HepG2 (cell line): Measurements from ENCODE around the gene POLH. TPM values are rescaled to one million over a fixed set of nuclear protein-coding genes. Genes with fewer than 3 reads are reported as not detected.

Experiments used
- ARID5B ChIP-seq: IDR thresholded peaks from 2 replicates; pipeline ENCODE4 v1.4.0; 2020; ENCODE audit warnings: mild to moderate bottlenecking, missing genetic modification reagents
- CEBPB ChIP-seq: IDR thresholded peaks from 2 replicates; pipeline ENCODE4 v1.6.1; 2011; ENCODE audit warnings: low read depth, low read length, improper control_type of control experiment, borderline replicate concordance
- FLYWCH1 ChIP-seq: sonication (generic); formaldehyde crosslinking; IDR thresholded peaks from 2 replicates; pipeline ENCODE4 v1.8.1; 2023; ENCODE audit warnings: mild to moderate bottlenecking, missing genetic modification reagents
- FOXO1 ChIP-seq: sonication (generic); formaldehyde crosslinking; IDR thresholded peaks from 2 replicates; pipeline ENCODE4 v1.4.0; 2020; ENCODE audit warnings: missing genetic modification reagents
- FOXP1 ChIP-seq, 2 experiments: fragments of 450-650 bp in 1 of 2; IDR thresholded peaks; 2 replicates each; pipeline ENCODE4 v1.6.1; 2017 to 2018; ENCODE audit warnings: antibody characterized with exemption in 1 of 2
- GPN1 ChIP-seq: sonication (generic); formaldehyde crosslinking; IDR thresholded peaks from 2 replicates; pipeline ENCODE4 v1.5.1; 2020; ENCODE audit warnings: missing genetic modification reagents, borderline replicate concordance
- GTF2F1 ChIP-seq: fragments of 150-350 bp; IDR thresholded peaks from 2 replicates; pipeline ENCODE4 v1.6.1; 2014; ENCODE audit warnings: low read length
- HNRNPK ChIP-seq: fragments of 200-400 bp; formaldehyde crosslinking; IDR thresholded peaks from 2 replicates; pipeline ENCODE4 v1.6.1; 2018; ENCODE audit warnings: low read length, low read depth, moderate library complexity, mild to moderate bottlenecking; ENCODE audit not compliant: poor library complexity, severe bottlenecking
- SOX5 ChIP-seq: IDR thresholded peaks from 2 replicates; pipeline ENCODE4 v1.6.1; 2016; ENCODE audit warnings: borderline replicate concordance
- ZNF468 ChIP-seq: sonication (generic); formaldehyde crosslinking; IDR thresholded peaks from 2 replicates; pipeline ENCODE4 v1.8.0; 2022; ENCODE audit warnings: mild to moderate bottlenecking, moderate library complexity, missing genetic modification reagents
- ZNF570 ChIP-seq: sonication (generic); formaldehyde crosslinking; IDR thresholded peaks from 2 replicates; pipeline ENCODE4 v1.4.0; 2020; ENCODE audit warnings: mild to moderate bottlenecking, missing genetic modification reagents, borderline replicate concordance
- ZNF614 ChIP-seq: IDR thresholded peaks from 2 replicates; pipeline ENCODE4 v1.6.1; 2018; ENCODE audit warnings: missing biosample characterization, missing genetic modification reagents, inconsistent platforms, borderline replicate concordance
- polyA plus RNA-seq, 8 experiments: library from polyadenylated mRNA; depleted of rRNA in 3 of 8; stranded (reverse) in 7 of 8; unstranded in 1 of 8; fragments of >200 nt; fragmentation: Illumina TruSeq in 4 of 8; extraction: Trizol in 4 of 8; gene quantifications; 2 replicates each; pipeline versions ENCODE4 v1.2.1 to v1.2.3, GENCODE V29; 2011 to 2016; ENCODE audit warnings: low read depth in 4 of 8, missing spikeins in 1 of 8, mixed read lengths in 1 of 8; ENCODE audit not compliant: insufficient read depth in 1 of 8
- total RNA-seq, 5 experiments: library from RNA; depleted of rRNA; stranded (reverse); fragments of >200 nt; fragmentation: Illumina TruSeq; extraction: Trizol; gene quantifications; 2 replicates each; pipeline ENCODE4 v1.2.3, GENCODE V29; 2016; ENCODE audit warnings: low read depth in 1 of 5
- TF ChIP-seq, protein P1 (sequence below): sonication (generic); formaldehyde crosslinking; IDR thresholded peaks from 2 replicates; pipeline ENCODE4 v1.5.1; 2020; ENCODE audit warnings: mild to moderate bottlenecking, missing genetic modification reagents, moderate library complexity
- TF ChIP-seq, protein P2 (sequence below): sonication (generic); formaldehyde crosslinking; IDR thresholded peaks from 2 replicates; pipeline ENCODE4 v1.5.1; 2020; ENCODE audit warnings: missing genetic modification reagents, mild to moderate bottlenecking, borderline replicate concordance
- TF ChIP-seq, protein P3 (sequence below): sonication (generic); formaldehyde crosslinking; IDR thresholded peaks from 2 replicates; pipeline ENCODE4 v1.5.1; 2020; ENCODE audit warnings: missing genetic modification reagents, mild to moderate bottlenecking, borderline replicate concordance

POLH gene
- total and polyA plus RNA-seq, 2 of the 13 experiments (the other 11 are each of a cell fraction or from before 2014, with no cell fraction given): 11.6 to 25.0 TPM

DNA sequence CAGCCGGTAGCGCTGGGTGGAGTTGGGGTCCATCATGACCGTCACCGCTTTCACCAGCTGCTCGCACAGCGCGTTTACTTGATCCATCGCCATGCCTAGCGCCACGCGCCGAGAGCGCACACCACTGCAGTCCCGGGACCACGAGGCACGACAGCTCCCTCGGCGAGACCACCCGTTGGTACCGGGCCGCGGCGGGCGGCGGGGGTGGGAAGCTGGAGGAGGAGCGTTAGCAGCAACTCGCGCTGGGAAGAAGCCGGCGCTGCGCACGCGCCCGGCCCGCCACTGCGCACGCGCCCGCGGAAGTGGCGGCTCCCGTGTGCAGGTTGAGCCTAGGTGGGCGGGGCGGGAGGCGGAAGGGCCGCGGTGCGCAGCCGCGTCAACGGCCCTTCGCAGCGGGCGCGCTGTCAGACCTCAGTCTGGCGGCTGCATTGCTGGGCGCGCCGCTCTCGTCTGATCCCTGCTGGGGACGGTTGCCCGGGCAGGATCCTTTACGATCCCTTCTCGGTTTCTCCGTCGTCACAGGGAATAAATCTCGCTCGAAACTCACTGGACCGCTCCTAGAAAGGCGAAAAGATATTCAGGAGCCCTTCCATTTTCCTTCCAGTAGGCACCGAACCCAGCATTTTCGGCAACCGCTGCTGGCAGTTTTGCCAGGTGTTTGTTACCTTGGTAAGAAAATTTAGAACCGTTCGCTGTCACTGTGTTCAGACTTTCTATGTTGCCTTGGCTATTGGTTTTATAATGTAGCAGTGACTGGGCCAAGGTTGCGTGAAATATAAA lies at the start of gene POLH, which contains the start of gene XPO5 (continued):
- TF ChIP-seq ARID5B (0 out of 2 replicates have a peak, but pooled peaks have one; percentile 27), CEBPB (no peak), FOXP1 (IDR thresholded peaks at IDR 0.05) (no peak), FOXP1 (CRISPR knock-in tag; IDR thresholded peaks at IDR 0.05) (no peak), GPN1 (CRISPR knock-in tag) (no peak), ZNF468 (CRISPR knock-in tag) (no peak), GTF2F1 (peak; percentile 55; the same call in 1 of the 2 replicates), FOXO1 (CRISPR knock-in tag) (0 out of 2 replicates have a peak, but pooled peaks have one; percentile 55), FLYWCH1 (CRISPR knock-in tag) (no peak), SOX5 (CRISPR knock-in tag) (peak; percentile 56; the same call in 1 of the 2 replicates), HNRNPK (peak; percentile 42), ZNF570 (0 out of 2 replicates have a peak, but pooled peaks have one; percentile 43), ZNF614 (CRISPR knock-in tag) (peak; percentile 51; the same call in 1 of the 2 replicates)
- TF ChIP-seq, protein P1, sequence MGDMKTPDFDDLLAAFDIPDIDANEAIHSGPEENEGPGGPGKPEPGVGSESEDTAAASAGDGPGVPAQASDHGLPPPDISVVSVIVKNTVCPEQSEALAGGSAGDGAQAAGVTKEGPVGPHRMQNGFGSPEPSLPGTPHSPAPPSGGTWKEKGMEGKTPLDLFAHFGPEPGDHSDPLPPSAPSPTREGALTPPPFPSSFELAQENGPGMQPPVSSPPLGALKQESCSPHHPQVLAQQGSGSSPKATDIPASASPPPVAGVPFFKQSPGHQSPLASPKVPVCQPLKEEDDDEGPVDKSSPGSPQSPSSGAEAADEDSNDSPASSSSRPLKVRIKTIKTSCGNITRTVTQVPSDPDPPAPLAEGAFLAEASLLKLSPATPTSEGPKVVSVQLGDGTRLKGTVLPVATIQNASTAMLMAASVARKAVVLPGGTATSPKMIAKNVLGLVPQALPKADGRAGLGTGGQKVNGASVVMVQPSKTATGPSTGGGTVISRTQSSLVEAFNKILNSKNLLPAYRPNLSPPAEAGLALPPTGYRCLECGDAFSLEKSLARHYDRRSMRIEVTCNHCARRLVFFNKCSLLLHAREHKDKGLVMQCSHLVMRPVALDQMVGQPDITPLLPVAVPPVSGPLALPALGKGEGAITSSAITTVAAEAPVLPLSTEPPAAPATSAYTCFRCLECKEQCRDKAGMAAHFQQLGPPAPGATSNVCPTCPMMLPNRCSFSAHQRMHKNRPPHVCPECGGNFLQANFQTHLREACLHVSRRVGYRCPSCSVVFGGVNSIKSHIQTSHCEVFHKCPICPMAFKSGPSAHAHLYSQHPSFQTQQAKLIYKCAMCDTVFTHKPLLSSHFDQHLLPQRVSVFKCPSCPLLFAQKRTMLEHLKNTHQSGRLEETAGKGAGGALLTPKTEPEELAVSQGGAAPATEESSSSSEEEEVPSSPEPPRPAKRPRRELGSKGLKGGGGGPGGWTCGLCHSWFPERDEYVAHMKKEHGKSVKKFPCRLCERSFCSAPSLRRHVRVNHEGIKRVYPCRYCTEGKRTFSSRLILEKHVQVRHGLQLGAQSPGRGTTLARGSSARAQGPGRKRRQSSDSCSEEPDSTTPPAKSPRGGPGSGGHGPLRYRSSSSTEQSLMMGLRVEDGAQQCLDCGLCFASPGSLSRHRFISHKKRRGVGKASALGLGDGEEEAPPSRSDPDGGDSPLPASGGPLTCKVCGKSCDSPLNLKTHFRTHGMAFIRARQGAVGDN (CRISPR knock-in tag): peak; percentile 98
- TF ChIP-seq, protein P2, sequence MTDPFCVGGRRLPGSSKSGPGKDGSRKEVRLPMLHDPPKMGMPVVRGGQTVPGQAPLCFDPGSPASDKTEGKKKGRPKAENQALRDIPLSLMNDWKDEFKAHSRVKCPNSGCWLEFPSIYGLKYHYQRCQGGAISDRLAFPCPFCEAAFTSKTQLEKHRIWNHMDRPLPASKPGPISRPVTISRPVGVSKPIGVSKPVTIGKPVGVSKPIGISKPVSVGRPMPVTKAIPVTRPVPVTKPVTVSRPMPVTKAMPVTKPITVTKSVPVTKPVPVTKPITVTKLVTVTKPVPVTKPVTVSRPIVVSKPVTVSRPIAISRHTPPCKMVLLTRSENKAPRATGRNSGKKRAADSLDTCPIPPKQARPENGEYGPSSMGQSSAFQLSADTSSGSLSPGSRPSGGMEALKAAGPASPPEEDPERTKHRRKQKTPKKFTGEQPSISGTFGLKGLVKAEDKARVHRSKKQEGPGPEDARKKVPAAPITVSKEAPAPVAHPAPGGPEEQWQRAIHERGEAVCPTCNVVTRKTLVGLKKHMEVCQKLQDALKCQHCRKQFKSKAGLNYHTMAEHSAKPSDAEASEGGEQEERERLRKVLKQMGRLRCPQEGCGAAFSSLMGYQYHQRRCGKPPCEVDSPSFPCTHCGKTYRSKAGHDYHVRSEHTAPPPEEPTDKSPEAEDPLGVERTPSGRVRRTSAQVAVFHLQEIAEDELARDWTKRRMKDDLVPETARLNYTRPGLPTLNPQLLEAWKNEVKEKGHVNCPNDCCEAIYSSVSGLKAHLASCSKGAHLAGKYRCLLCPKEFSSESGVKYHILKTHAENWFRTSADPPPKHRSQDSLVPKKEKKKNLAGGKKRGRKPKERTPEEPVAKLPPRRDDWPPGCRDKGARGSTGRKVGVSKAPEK (CRISPR knock-in tag): no peak
- TF ChIP-seq, protein P3, sequence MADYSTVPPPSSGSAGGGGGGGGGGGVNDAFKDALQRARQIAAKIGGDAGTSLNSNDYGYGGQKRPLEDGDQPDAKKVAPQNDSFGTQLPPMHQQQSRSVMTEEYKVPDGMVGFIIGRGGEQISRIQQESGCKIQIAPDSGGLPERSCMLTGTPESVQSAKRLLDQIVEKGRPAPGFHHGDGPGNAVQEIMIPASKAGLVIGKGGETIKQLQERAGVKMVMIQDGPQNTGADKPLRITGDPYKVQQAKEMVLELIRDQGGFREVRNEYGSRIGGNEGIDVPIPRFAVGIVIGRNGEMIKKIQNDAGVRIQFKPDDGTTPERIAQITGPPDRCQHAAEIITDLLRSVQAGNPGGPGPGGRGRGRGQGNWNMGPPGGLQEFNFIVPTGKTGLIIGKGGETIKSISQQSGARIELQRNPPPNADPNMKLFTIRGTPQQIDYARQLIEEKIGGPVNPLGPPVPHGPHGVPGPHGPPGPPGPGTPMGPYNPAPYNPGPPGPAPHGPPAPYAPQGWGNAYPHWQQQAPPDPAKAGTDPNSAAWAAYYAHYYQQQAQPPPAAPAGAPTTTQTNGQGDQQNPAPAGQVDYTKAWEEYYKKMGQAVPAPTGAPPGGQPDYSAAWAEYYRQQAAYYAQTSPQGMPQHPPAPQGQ: no peak
